Cardiac muscle cell (in vitro differentiated cells and primary cell): Measurements from ENCODE around the gene ABCA1. TPM values are rescaled to one million over a fixed set of nuclear protein-coding genes. Genes with fewer than 3 reads are reported as not detected.

Source experiments
- DNase-seq, 2 donors: peaks; one replicate each; pipeline versions ENCODE4 v3.0.0 to v3.0.0-alpha.2; 2010 to 2017; ENCODE audit warnings: low read depth in 1 of 2, low spot score in 1 of 2
- H3K27ac ChIP-seq: fragments of 200-600 bp; sonication (generic); 2 replicates; pipeline ENCODE4 v1.5.1; 2016
- H3K27me3 ChIP-seq: fragments of 200-600 bp; sonication (generic); 2 replicates; pipeline ENCODE4 v1.6.0; 2016; ENCODE audit warnings: control low read depth
- H3K36me3 ChIP-seq: fragments of 200-600 bp; sonication (generic); 2 replicates; pipeline ENCODE4 v1.5.1; 2016; ENCODE audit warnings: control low read depth
- H3K4me1 ChIP-seq: fragments of 200-600 bp; sonication (generic); 2 replicates; pipeline ENCODE4 v1.8.1; 2017; ENCODE audit warnings: low read depth, mild to moderate bottlenecking, mixed run types
- H3K4me3 ChIP-seq: fragments of 200-600 bp; sonication (generic); 2 replicates; pipeline ENCODE4 v1.5.1; 2016; ENCODE audit warnings: mild to moderate bottlenecking
- H3K9me3 ChIP-seq: fragments of 200-600 bp; sonication (generic); 2 replicates; pipeline ENCODE4 v1.5.1; 2017; ENCODE audit warnings: low read depth, mild to moderate bottlenecking, control low read depth
- CTCF ChIP-seq: IDR thresholded peaks from 2 replicates; pipeline ENCODE4 v1.5.1; 2012; ENCODE audit warnings: low read depth, mild to moderate bottlenecking, low read length
- polyA plus RNA-seq: library from polyadenylated mRNA; unstranded; fragments of >200 nt; fragmentation: Nextera tagmentation; extraction: Ambion mirVana; gene quantifications from 2 replicates; pipeline ENCODE4 v1.2.1, GENCODE V29; 2016
- total RNA-seq: library from RNA; depleted of rRNA; stranded (reverse); fragments of >200 nt; gene quantifications from 2 replicates; pipeline ENCODE4 v1.2.3, GENCODE V29; 2016

The ABCA1 gene
- total and polyA plus RNA-seq, 2 experiments from 2014 or later, result 2.5 to 23.0 TPM

GRCh38 chr9:104826079-104826775, 101.7 kb downstream of the ABCA1 start:
- H3K9me3 ChIP-seq, result no peaks in the 10 kb centered on the region
- peaks cover 63% of the 10 kb centered on the region for H3K36me3 ChIP-seq
- H3K27me3 ChIP-seq, result no peaks in the 10 kb centered on the region
- DNase-seq, result no peak
- TF ChIP-seq CTCF, result no peak
- no peak overlapping the region for H3K4me3 ChIP-seq
- no peak overlapping the region for H3K27ac ChIP-seq
- H3K4me1 ChIP-seq, result peaks cover 4% of the 10 kb centered on the region

- no peak for DNase-seq
- H3K36me3 ChIP-seq, result peaks cover 76% of the 10 kb centered on the region
- TF ChIP-seq CTCF, result no peak
These were observed 107.6 kb downstream of the ABCA1 start for GRCh38 chr9:104820336-104820735.

GRCh38 chr9:104819033-104819432, 108.9 kb downstream of the ABCA1 start:
- Histone ChIP-seq H3K27ac (no peak overlapping the region), H3K9me3 (no peaks in the 10 kb centered on the region), H3K27me3 (no peaks in the 10 kb centered on the region), H3K4me3 (no peak overlapping the region), H3K4me1 (no peaks in the 10 kb centered on the region), H3K36me3 (peaks cover 69% of the 10 kb centered on the region)
- TF ChIP-seq CTCF, result no peak
- no peak for DNase-seq

More at GRCh38 chr9:104820336-104820735, 107.6 kb downstream of the ABCA1 start:
- Histone ChIP-seq H3K4me3 (no peak overlapping the region), H3K27me3 (no peaks in the 10 kb centered on the region), H3K4me1 (no peaks in the 10 kb centered on the region), H3K27ac (no peak overlapping the region), H3K9me3 (no peaks in the 10 kb centered on the region)

- no peak for DNase-seq
- H3K27ac ChIP-seq, result no peak overlapping the region
- no peaks in the 10 kb centered on the region for H3K4me1 ChIP-seq
- H3K27me3 ChIP-seq, result no peaks in the 10 kb centered on the region
- H3K36me3 ChIP-seq, result peaks cover 70% of the 10 kb centered on the region
- no peak for TF ChIP-seq CTCF
- H3K4me3 ChIP-seq, result no peak overlapping the region
- no peaks in the 10 kb centered on the region for H3K9me3 ChIP-seq
These were observed 110.5 kb downstream of the ABCA1 start for GRCh38 chr9:104817437-104817836.

- DNase-seq, result no peak
- Histone ChIP-seq H3K9me3 (no peaks in the 10 kb centered on the region), H3K36me3 (peaks cover 59% of the 10 kb centered on the region), H3K4me3 (no peak overlapping the region), H3K27ac (no peak overlapping the region), H3K27me3 (no peaks in the 10 kb centered on the region), H3K4me1 (no peaks in the 10 kb centered on the region)
- no peak for TF ChIP-seq CTCF
These were observed 111.9 kb downstream of the ABCA1 start for GRCh38 chr9:104815851-104816565.
